PC-9 (cell line): ENCODE measurements around the gene KMT2A. TPM values are rescaled to one million over a fixed set of nuclear protein-coding genes. Genes with fewer than 3 reads are reported as not detected.

ENCODE experiments used
- BruUV-seq: library from RNA; stranded (reverse); fragments of 400-500 nt; replicated peaks from 2 replicates; lab custom pipeline; 2021; lab: Mats Ljungman, UMichigan
- CTCF ChIA-PET: fragments of 300-600 bp; sonication (Branson Sonifier 250); formaldehyde crosslinking; loops from one replicate; lab custom pipeline; 2022; ENCODE audit warnings: antibody characterized with exemption; lab: Charles Lee
- POLR2A ChIA-PET: fragments of 300-600 bp; sonication (Branson Sonifier 250); formaldehyde crosslinking; loops from one replicate; lab custom pipeline; 2022; ENCODE audit warnings: antibody characterized with exemption; ENCODE audit not compliant: unreplicated experiment; lab: Charles Lee
- DNase-seq, 2 experiments: peaks; one replicate each; pipeline versions ENCODE4 v3.0.0 to v3.0.0-alpha.2; 2015 to 2022; ENCODE audit warnings: mixed read lengths in 1 of 2
- H2AFZ ChIP-seq: fragments of 200-600 bp; sonication (generic); 2 replicates; pipeline ENCODE4 v1.8.1; 2017; ENCODE audit warnings: antibody characterized with exemption
- H3F3A ChIP-seq: fragments of 200-600 bp; sonication (generic); 2 replicates; pipeline ENCODE4 v1.8.1; 2017; ENCODE audit warnings: antibody characterized with exemption, mild to moderate bottlenecking, low read depth; ENCODE audit not compliant: insufficient read depth
- H3K27ac ChIP-seq: fragments of 200-600 bp; sonication (generic); 2 replicates; pipeline ENCODE4 v1.6.1; 2016; ENCODE audit warnings: mixed run types
- H3K27me3 ChIP-seq: fragments of 200-600 bp; sonication (generic); 2 replicates; pipeline ENCODE4 v1.6.1; 2016; ENCODE audit warnings: low read depth, mixed run types; ENCODE audit not compliant: insufficient read depth
- H3K36me3 ChIP-seq: fragments of 200-600 bp; sonication (generic); 2 replicates; pipeline ENCODE4 v1.6.1; 2016; ENCODE audit warnings: low read depth, mixed run types
- H3K4me1 ChIP-seq: fragments of 200-600 bp; sonication (generic); replicated peaks from 2 replicates; pipeline ENCODE4 v1.6.1; 2016; ENCODE audit warnings: mixed run types; ENCODE audit not compliant: insufficient read depth
- H3K4me2 ChIP-seq: fragments of 200-600 bp; sonication (generic); 2 replicates; pipeline ENCODE4 v1.6.1; 2017; ENCODE audit warnings: mixed run types
- H3K4me3 ChIP-seq: fragments of 200-600 bp; sonication (generic); 2 replicates; pipeline ENCODE4 v1.6.1; 2016; ENCODE audit warnings: mixed run types
- H3K79me2 ChIP-seq: fragments of 200-600 bp; sonication (generic); 2 replicates; pipeline ENCODE4 v1.6.1; 2017; ENCODE audit warnings: low read depth, mixed run types
- H3K9me2 ChIP-seq: fragments of 200-600 bp; sonication (generic); 2 replicates; pipeline ENCODE4 v1.8.1; 2017; ENCODE audit warnings: mild to moderate bottlenecking; ENCODE audit not compliant: insufficient read depth
- H3K9me3 ChIP-seq: fragments of 200-600 bp; sonication (generic); 2 replicates; pipeline ENCODE4 v1.8.1; 2016; ENCODE audit warnings: low read depth; ENCODE audit not compliant: insufficient read depth
- H4K20me1 ChIP-seq: fragments of 200-600 bp; sonication (generic); 2 replicates; pipeline ENCODE4 v1.8.1; 2017; ENCODE audit not compliant: insufficient read depth
- EZH2 ChIP-seq: fragments of 200-600 bp; sonication (generic); IDR thresholded peaks from 2 replicates; pipeline ENCODE4 v1.8.0; 2017; ENCODE audit warnings: antibody characterized with exemption, low read depth
- intact Hi-C: fragments of 100-400 bp; cut with micrococcal nuclease; formaldehyde crosslinking; loops from one replicate; pipeline ENCODE4 v1.10.0; 2022; ENCODE audit not compliant: unreplicated experiment
- total RNA-seq: library from RNA; stranded (reverse); gene quantifications from 2 replicates; pipeline ENCODE4 v1.2.3, GENCODE V29; 2021
- TF ChIP-seq, protein P1 (sequence below): fragments of 200-600 bp; sonication (generic); conservative IDR thresholded peaks from 2 replicates; pipeline ENCODE4 v1.6.1; 2017; ENCODE audit warnings: mixed run types, antibody characterized with exemption, mild to moderate bottlenecking, moderate library complexity

KMT2A gene
- total RNA-seq, 1 experiment from 2014 or later: 80.3 TPM

DNA sequence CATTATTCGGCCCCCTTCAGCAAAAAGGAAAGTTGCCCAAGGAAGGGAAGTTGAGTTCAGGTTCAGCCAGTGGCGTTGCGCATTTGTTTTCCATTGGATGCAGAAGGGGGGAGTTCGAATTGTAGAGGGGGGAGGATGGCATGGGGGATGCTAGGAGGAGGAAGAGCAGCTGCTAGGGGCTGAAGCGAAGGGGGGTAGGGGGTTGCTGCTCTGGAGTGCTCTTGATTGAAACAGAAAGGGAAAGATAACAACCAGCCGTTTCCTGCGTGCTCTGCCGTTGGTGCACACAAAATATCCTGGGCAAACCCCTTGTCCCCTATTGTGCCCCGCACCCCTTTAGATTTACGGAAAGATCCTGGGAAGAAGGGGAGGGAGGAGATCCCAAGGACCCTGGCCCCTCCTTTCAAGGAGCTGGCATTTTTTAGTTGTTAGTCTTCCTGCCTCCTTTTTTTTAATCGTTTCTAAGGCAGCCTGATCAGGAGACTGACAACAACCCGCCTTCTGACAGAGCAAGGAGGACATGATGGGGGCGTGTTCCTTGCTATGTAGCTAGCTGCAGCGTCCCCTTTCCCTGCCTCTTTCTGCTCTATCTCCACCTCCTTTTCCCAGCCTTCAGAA lies 2.1 kb downstream of the KMT2A start:
- no peak overlapping the region for H2AFZ ChIP-seq
- peaks cover 16% of the 10 kb centered on the region; the same call in 1 of the 2 replicates for H3F3A ChIP-seq
- H3K4me3 ChIP-seq: peak overlapping the region; percentile 69; the same call in 1 of the 2 replicates
- H3K9me2 ChIP-seq: no peaks in the 10 kb centered on the region
- H3K4me1 ChIP-seq: peaks cover 48% of the 10 kb centered on the region
- peak in 1 of 2 experiments; percentile 37 for DNase-seq
- TF ChIP-seq EZH2: no peak
- TF ChIP-seq, protein P1, sequence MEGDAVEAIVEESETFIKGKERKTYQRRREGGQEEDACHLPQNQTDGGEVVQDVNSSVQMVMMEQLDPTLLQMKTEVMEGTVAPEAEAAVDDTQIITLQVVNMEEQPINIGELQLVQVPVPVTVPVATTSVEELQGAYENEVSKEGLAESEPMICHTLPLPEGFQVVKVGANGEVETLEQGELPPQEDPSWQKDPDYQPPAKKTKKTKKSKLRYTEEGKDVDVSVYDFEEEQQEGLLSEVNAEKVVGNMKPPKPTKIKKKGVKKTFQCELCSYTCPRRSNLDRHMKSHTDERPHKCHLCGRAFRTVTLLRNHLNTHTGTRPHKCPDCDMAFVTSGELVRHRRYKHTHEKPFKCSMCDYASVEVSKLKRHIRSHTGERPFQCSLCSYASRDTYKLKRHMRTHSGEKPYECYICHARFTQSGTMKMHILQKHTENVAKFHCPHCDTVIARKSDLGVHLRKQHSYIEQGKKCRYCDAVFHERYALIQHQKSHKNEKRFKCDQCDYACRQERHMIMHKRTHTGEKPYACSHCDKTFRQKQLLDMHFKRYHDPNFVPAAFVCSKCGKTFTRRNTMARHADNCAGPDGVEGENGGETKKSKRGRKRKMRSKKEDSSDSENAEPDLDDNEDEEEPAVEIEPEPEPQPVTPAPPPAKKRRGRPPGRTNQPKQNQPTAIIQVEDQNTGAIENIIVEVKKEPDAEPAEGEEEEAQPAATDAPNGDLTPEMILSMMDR: no peak
- peak overlapping the region; percentile 87 for H3K4me2 ChIP-seq
- H3K9me3 ChIP-seq: no peaks in the 10 kb centered on the region
- ChIA-PET CTCF (interaction anchor here (0.7 kb wide), 2 partner anchors 60 to 264 kb away, joined by 4 to 14 read pairs; no protein-coding TSS in a partner anchor), POLR2A (interaction anchor here (0.9 kb wide), 1 partner anchor 182 kb away, joined by 5 read pairs; no protein-coding TSS in a partner anchor)
- peaks cover 69% of the 10 kb centered on the region for H3K79me2 ChIP-seq
- H4K20me1 ChIP-seq: peaks cover 60% of the 10 kb centered on the region
- peaks cover 12% of the 10 kb centered on the region for H3K36me3 ChIP-seq
- intact Hi-C loops: no loop called here
- H3K27ac ChIP-seq: no peak overlapping the region
- no TSS peak for BruUV-seq
- no peaks in the 10 kb centered on the region for H3K27me3 ChIP-seq

DNA sequence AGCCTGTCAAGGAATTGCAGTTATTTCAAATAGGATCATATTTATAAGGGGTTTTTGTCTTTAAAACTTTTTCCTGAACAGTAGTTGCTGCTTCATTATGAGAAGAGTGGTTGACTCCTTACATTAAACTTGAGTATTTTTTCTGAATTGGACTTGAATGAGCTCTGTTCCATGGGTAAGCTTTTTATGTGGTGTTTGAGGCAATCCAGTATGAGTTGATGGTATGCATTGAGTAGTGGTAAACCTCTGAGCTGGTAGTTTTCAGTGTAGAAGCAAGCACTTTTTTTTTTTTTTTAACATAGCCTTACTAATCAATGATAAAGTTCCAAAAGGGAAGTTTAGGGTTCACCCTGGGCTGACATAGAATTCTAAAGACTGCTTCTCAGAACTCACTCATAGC lies 3.4 kb downstream of the KMT2A start:
- no peak for DNase-seq

DNA sequence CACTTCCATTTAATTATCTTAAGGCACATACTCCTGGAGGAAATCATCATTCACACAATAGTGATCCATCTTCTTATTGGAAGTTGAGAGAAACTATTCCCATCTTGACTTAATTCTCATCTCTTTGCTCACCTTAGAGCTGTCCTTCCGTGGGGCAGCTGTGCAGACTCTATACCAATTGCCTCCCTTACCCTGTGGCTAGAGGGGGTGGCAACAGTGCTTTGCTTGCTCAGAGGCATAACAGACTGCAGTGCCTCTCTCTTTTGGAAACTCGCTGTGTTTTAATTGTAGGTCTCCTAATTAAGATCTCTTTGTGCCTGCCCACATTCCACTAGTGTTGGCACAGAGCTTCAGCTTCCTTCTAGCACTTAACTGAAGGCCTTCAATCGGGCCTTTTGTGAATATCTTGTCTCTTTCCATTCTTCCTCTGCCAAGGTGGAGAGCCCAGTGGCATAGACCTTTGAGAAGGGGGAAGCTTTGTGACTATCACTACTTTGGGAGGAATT lies 5.5 kb downstream of the KMT2A start:
- H3K9me3 ChIP-seq: no peaks in the 10 kb centered on the region
- intact Hi-C loops: no loop called here
- no peak overlapping the region for H2AFZ ChIP-seq
- peaks cover 40% of the 10 kb centered on the region for H3K4me1 ChIP-seq
- no peaks in the 10 kb centered on the region for H3K27me3 ChIP-seq
- H3K4me3 ChIP-seq: no peak overlapping the region
- H3K27ac ChIP-seq: no peak overlapping the region
- ChIA-PET POLR2A (no interaction called here), CTCF (interaction anchor here (0.6 kb wide), 1 partner anchor 11 kb away, joined by 3 read pairs; no protein-coding TSS in a partner anchor)
- peaks cover 32% of the 10 kb centered on the region for H3K36me3 ChIP-seq
- DNase-seq: no peak
- peaks cover 86% of the 10 kb centered on the region for H4K20me1 ChIP-seq
- no peak for TF ChIP-seq EZH2
- TF ChIP-seq, protein P1: no peak
- no peaks in the 10 kb centered on the region for H3F3A ChIP-seq
- H3K4me2 ChIP-seq: 0 out of 2 replicates have a peak overlapping the region, but pooled peaks have one; percentile 3
- BruUV-seq: no TSS peak
- no peaks in the 10 kb centered on the region for H3K9me2 ChIP-seq
- H3K79me2 ChIP-seq: peaks cover 100% of the 10 kb centered on the region

More for the DNA sequence above, 3.4 kb downstream of the KMT2A start:
- H3K27ac ChIP-seq: no peak overlapping the region
- BruUV-seq: no TSS peak
- H3K9me3 ChIP-seq: no peaks in the 10 kb centered on the region
- H3K36me3 ChIP-seq: peaks cover 23% of the 10 kb centered on the region
- peaks cover 81% of the 10 kb centered on the region for H3K79me2 ChIP-seq
- no peak overlapping the region for H2AFZ ChIP-seq
- H3K4me2 ChIP-seq: peak overlapping the region; percentile 87
- peaks cover 40% of the 10 kb centered on the region for H3K4me1 ChIP-seq
- H3F3A ChIP-seq: peaks cover 8% of the 10 kb centered on the region; the same call in 1 of the 2 replicates
- H3K27me3 ChIP-seq: no peaks in the 10 kb centered on the region
- intact Hi-C loops: no loop called here
- ChIA-PET POLR2A (no interaction called here), CTCF (no interaction called here)
- no peak for TF ChIP-seq EZH2
- TF ChIP-seq, protein P1: no peak
- no peak overlapping the region; the same call in 1 of the 2 replicates for H3K4me3 ChIP-seq
- H3K9me2 ChIP-seq: no peaks in the 10 kb centered on the region
- peaks cover 73% of the 10 kb centered on the region for H4K20me1 ChIP-seq
